Endothelial cell of umbilical vein (primary cell): ENCODE results near the gene LPAR6. TPM values are rescaled to one million over a fixed set of nuclear protein-coding genes. Genes with fewer than 3 reads are reported as not detected.

ENCODE experiments used
- BruUV-seq: library from RNA; stranded (reverse); fragments of 400-500 nt; replicated peaks from 2 replicates; lab custom pipeline; 2021; lab: Mats Ljungman, UMichigan
- CTCF ChIA-PET: fragments of 300-600, 350-600 bp; sonication (Branson Sonifier 250); formaldehyde crosslinking; loops from one replicate; lab custom pipeline; 2021; ENCODE audit warnings: antibody characterized with exemption, inconsistent platforms; lab: Charles Lee
- POLR2A ChIA-PET: fragments of 300-600, 350-600 bp; sonication (Branson Sonifier 250); formaldehyde crosslinking; loops from one replicate; lab custom pipeline; 2021; ENCODE audit warnings: antibody characterized with exemption, inconsistent platforms; lab: Charles Lee
- DNase-seq: peaks from one replicate; pipeline ENCODE4 v3.0.0-alpha.2; 2011; ENCODE audit warnings: low read depth, low spot score
- FAIRE-seq: peaks from 2 replicates; lab custom pipeline; 2011; peaks lifted over from hg19 to GRCh38; lab: Jason Lieb, UNC
- H2AFZ ChIP-seq: 2 replicates; pipeline ENCODE4 v1.6.0; 2012; ENCODE audit warnings: low read depth, low read length, control low read depth, inconsistent platforms
- H3K27ac ChIP-seq: 2 replicates; pipeline ENCODE4 v1.5.1; 2011; ENCODE audit warnings: low read depth, mild to moderate bottlenecking, control low read depth, low read length, moderate library complexity; ENCODE audit not compliant: insufficient read depth
- H3K27me3 ChIP-seq, 2 experiments: 2 replicates each; pipeline versions ENCODE4 v1.6.0 to v1.6.1; 2011; ENCODE audit warnings: low read length in 2 of 2, mixed read lengths in 1 of 2; ENCODE audit not compliant: control insufficient read depth in 2 of 2, insufficient read depth in 2 of 2
- H3K36me3 ChIP-seq, 2 experiments: 2 replicates in 1 of 2; 3 replicates in 1 of 2; pipeline ENCODE4 v1.5.1; 2011; ENCODE audit warnings: low read length in 2 of 2, mild to moderate bottlenecking in 1 of 2, moderate library complexity in 1 of 2; ENCODE audit not compliant: control insufficient read depth in 2 of 2, insufficient read depth in 2 of 2; ENCODE audit errors: extremely low read depth in 1 of 2
- H3K4me1 ChIP-seq: 3 replicates; pipeline ENCODE4 v1.5.1; 2011; ENCODE audit warnings: mild to moderate bottlenecking, low read length; ENCODE audit not compliant: control insufficient read depth, insufficient read depth; ENCODE audit errors: extremely low read depth
- H3K4me2 ChIP-seq: 2 replicates; pipeline ENCODE4 v1.6.1; 2011; ENCODE audit warnings: low read length, control low read depth, mixed read lengths; ENCODE audit not compliant: insufficient read depth
- H3K4me3 ChIP-seq, 3 experiments: fragments of 200-600 bp in 1 of 3; sonication (generic), shearing (Covaris generic) in 1 of 3; replicated peaks in 1 of 3; 2 replicates each; pipeline ENCODE4 v1.5.1; 2011 to 2016; ENCODE audit warnings: control low read depth in 3 of 3, low read length in 3 of 3, mild to moderate bottlenecking in 2 of 3, inconsistent platforms in 1 of 3, low read depth in 1 of 3, moderate library complexity in 1 of 3; ENCODE audit not compliant: insufficient read depth in 1 of 3
- H3K79me2 ChIP-seq: 2 replicates; pipeline ENCODE4 v1.6.0; 2012; ENCODE audit warnings: low read length, inconsistent platforms; ENCODE audit not compliant: control insufficient read depth, insufficient read depth
- H3K9ac ChIP-seq: replicated peaks from 2 replicates; pipeline ENCODE3; 2011; ENCODE audit warnings: low read length, control low read depth; ENCODE audit not compliant: insufficient read depth; ENCODE audit errors: extremely low read depth
- H3K9me1 ChIP-seq: replicated peaks from 3 replicates; pipeline ENCODE4 v1.6.0; 2011; ENCODE audit warnings: mild to moderate bottlenecking, low read length; ENCODE audit not compliant: control insufficient read depth, insufficient read depth; ENCODE audit errors: extremely low read depth
- H3K9me3 ChIP-seq: replicated peaks from 2 replicates; pipeline ENCODE4 v1.5.1; 2012; ENCODE audit warnings: low read length, inconsistent platforms; ENCODE audit not compliant: control insufficient read depth, insufficient read depth
- H4K20me1 ChIP-seq: replicated peaks from 2 replicates; pipeline ENCODE3; 2011; ENCODE audit warnings: mild to moderate bottlenecking, low read length; ENCODE audit not compliant: control insufficient read depth, insufficient read depth; ENCODE audit errors: extremely low read depth
- EZH2 ChIP-seq: IDR thresholded peaks from 2 replicates; pipeline ENCODE4 v1.6.1; 2012; ENCODE audit warnings: borderline replicate concordance, low read depth, mild to moderate bottlenecking, moderate library complexity, low read length, inconsistent platforms; ENCODE audit not compliant: severe bottlenecking
- FOS ChIP-seq: IDR thresholded peaks from 2 replicates; pipeline ENCODE4 v1.6.1; 2011; ENCODE audit warnings: mild to moderate bottlenecking, low read length, moderate library complexity, borderline replicate concordance; ENCODE audit not compliant: insufficient read depth
- GATA2 ChIP-seq: IDR thresholded peaks from 2 replicates; pipeline ENCODE4 v1.7.0; 2011; ENCODE audit warnings: low read depth, mild to moderate bottlenecking, moderate library complexity, mixed read lengths, low read length; ENCODE audit not compliant: insufficient read length, insufficient read depth
- JUN ChIP-seq: IDR thresholded peaks from 2 replicates; pipeline ENCODE4 v1.6.1; 2011; ENCODE audit warnings: borderline replicate concordance, low read depth; ENCODE audit not compliant: insufficient read length, insufficient read depth
- MYC ChIP-seq: IDR thresholded peaks from one replicate; pipeline ENCODE4 v1.6.1; 2011; ENCODE audit warnings: mild to moderate bottlenecking, low read depth, low read length
- POLR2A ChIP-seq: IDR thresholded peaks from 2 replicates; pipeline ENCODE4 v1.6.1; 2012; ENCODE audit warnings: low read depth, mild to moderate bottlenecking, control low read depth, low read length
- POLR2AphosphoS5 ChIP-seq: IDR thresholded peaks from 2 replicates; pipeline ENCODE4 v1.6.1; 2012; ENCODE audit warnings: low read depth, mild to moderate bottlenecking, control low read depth, low read length, moderate library complexity; ENCODE audit not compliant: insufficient read depth
- dilution Hi-C: fragments of 300-500 bp; cut with MboI; formaldehyde crosslinking; loops from one replicate; pipeline ENCODE4 v1.15.0; 2019; ENCODE audit warnings: low sequenced_read_pairs; ENCODE audit not compliant: extremely low pct_ligation_motif_present
- intact Hi-C: fragments of 100-400 bp; cut with micrococcal nuclease; formaldehyde crosslinking; loops from one replicate; pipeline ENCODE4 v1.10.0; 2022
- polyA plus RNA-seq, 4 experiments: library from polyadenylated mRNA; depleted of rRNA in 3 of 4; stranded (reverse) in 3 of 4; unstranded in 1 of 4; fragments of >200 nt; gene quantifications; 2 replicates each; pipeline versions ENCODE4 v1.2.1 to v1.2.3, GENCODE V29; 2011 to 2012; ENCODE audit warnings: missing spikeins in 1 of 4
- total RNA-seq: library from RNA; stranded (reverse); gene quantifications from 2 replicates; pipeline ENCODE4 v1.2.3, GENCODE V29; 2021
- TF ChIP-seq, protein P1 (sequence below), 2 donors: IDR thresholded peaks; 1 replicate in 1 of 2; 2 replicates in 1 of 2; pipeline ENCODE4 v1.5.1; 2011; ENCODE audit warnings: low read length in 2 of 2, mild to moderate bottlenecking in 2 of 2, moderate library complexity in 2 of 2, control low read depth in 1 of 2, inconsistent platforms in 1 of 2, low read depth in 1 of 2; ENCODE audit not compliant: insufficient read depth in 1 of 2; ENCODE audit errors: extremely low read depth in 1 of 2
- TF ChIP-seq, protein P2 (sequence below): IDR thresholded peaks from 2 replicates; pipeline ENCODE4 v1.6.1; 2011; ENCODE audit not compliant: insufficient read depth, insufficient read length

LPAR6 gene
- total and polyA plus RNA-seq, 2 donors (not counting 3 experiments of a cell fraction or from before 2014, with no cell fraction given), result 14.5 to 22.9 TPM

DNA sequence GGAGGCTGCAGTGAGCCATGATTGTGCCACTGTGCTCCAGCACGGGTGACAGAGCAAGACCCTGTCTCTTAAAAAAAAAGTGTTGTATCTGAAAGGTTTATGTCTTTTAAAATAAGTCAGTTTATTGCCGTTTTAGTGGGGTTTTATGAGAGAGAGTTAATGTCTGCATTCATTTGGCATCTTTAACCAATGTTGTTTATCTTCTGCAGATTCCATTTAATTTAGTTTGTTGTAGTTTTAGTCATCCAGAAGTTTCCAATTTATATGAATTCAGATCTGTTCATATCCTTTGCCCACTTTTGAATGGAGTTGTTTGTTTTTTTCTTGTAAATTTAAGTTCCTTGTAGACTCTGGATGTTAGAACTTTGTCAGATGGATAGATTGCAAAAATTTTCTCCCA is 36.7 kb upstream of the LPAR6 start:
- peaks cover 0 to 1% of the 10 kb centered on the region in 2 experiments for H3K36me3 ChIP-seq
- no peaks in the 10 kb centered on the region for H3K9me1 ChIP-seq
- peaks cover 8% of the 10 kb centered on the region for H3K79me2 ChIP-seq
- POLR2A ChIA-PET, result no interaction called here
- no peaks in the 10 kb centered on the region for H4K20me1 ChIP-seq
- DNase-seq (no peak), FAIRE-seq (no peak)
- TF ChIP-seq, protein P1, sequence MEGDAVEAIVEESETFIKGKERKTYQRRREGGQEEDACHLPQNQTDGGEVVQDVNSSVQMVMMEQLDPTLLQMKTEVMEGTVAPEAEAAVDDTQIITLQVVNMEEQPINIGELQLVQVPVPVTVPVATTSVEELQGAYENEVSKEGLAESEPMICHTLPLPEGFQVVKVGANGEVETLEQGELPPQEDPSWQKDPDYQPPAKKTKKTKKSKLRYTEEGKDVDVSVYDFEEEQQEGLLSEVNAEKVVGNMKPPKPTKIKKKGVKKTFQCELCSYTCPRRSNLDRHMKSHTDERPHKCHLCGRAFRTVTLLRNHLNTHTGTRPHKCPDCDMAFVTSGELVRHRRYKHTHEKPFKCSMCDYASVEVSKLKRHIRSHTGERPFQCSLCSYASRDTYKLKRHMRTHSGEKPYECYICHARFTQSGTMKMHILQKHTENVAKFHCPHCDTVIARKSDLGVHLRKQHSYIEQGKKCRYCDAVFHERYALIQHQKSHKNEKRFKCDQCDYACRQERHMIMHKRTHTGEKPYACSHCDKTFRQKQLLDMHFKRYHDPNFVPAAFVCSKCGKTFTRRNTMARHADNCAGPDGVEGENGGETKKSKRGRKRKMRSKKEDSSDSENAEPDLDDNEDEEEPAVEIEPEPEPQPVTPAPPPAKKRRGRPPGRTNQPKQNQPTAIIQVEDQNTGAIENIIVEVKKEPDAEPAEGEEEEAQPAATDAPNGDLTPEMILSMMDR (IDR thresholded peaks at IDR 0.05; ENCODE audit: extremely low read depth in 1 of 2, insufficient read depth in 1 of 2, low read depth in 1 of 2, low read length in 2 of 2), result no peak
- TF ChIP-seq, protein P2, sequence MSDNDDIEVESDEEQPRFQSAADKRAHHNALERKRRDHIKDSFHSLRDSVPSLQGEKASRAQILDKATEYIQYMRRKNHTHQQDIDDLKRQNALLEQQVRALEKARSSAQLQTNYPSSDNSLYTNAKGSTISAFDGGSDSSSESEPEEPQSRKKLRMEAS, result no peak
- TF ChIP-seq EZH2, result no peak
- no peak for TF ChIP-seq FOS
- TF ChIP-seq MYC, result no peak
- TF ChIP-seq JUN, result no peak
- no peak for TF ChIP-seq POLR2AphosphoS5
- no peak for TF ChIP-seq POLR2A
- TF ChIP-seq GATA2, result no peak
- no peaks in the 10 kb centered on the region for H3K27me3 ChIP-seq
- intact Hi-C loops, result loop anchor here (1.0 kb wide), 1 partner anchor 46 kb away; no protein-coding TSS in a partner anchor
- peak overlapping the region; percentile 3 for H3K27ac ChIP-seq
- no peak overlapping the region for H3K4me3 ChIP-seq
- BruUV-seq, result no TSS peak
- no peak overlapping the region for H3K9ac ChIP-seq
- peaks cover 41% of the 10 kb centered on the region for H3K4me1 ChIP-seq
- no peaks in the 10 kb centered on the region for H3K9me3 ChIP-seq
- no peak overlapping the region for H2AFZ ChIP-seq
- dilution Hi-C loops, result no loop called here
- peak overlapping the region; percentile 89 for H3K4me2 ChIP-seq
- CTCF ChIA-PET, result no interaction called here
